GM12801 (cell line): ENCODE measurements around the gene PKMYT1.

Source experiments
- TF ChIP-seq, protein P1 (sequence below): IDR thresholded peaks from one replicate; pipeline ENCODE4 v1.5.1; 2011; ENCODE audit warnings: control low read depth; ENCODE audit not compliant: insufficient read length; ENCODE audit errors: extremely low read depth

Gene PKMYT1

GRCh38 chr16:2959206-2959605, 21.0 kb downstream of the PKMYT1 start:
- TF ChIP-seq, protein P1, sequence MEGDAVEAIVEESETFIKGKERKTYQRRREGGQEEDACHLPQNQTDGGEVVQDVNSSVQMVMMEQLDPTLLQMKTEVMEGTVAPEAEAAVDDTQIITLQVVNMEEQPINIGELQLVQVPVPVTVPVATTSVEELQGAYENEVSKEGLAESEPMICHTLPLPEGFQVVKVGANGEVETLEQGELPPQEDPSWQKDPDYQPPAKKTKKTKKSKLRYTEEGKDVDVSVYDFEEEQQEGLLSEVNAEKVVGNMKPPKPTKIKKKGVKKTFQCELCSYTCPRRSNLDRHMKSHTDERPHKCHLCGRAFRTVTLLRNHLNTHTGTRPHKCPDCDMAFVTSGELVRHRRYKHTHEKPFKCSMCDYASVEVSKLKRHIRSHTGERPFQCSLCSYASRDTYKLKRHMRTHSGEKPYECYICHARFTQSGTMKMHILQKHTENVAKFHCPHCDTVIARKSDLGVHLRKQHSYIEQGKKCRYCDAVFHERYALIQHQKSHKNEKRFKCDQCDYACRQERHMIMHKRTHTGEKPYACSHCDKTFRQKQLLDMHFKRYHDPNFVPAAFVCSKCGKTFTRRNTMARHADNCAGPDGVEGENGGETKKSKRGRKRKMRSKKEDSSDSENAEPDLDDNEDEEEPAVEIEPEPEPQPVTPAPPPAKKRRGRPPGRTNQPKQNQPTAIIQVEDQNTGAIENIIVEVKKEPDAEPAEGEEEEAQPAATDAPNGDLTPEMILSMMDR, result no peak

GRCh38 chr16:2956579-2956956, 23.7 kb downstream of the PKMYT1 start:
- TF ChIP-seq, protein P1, result no peak

DNA sequence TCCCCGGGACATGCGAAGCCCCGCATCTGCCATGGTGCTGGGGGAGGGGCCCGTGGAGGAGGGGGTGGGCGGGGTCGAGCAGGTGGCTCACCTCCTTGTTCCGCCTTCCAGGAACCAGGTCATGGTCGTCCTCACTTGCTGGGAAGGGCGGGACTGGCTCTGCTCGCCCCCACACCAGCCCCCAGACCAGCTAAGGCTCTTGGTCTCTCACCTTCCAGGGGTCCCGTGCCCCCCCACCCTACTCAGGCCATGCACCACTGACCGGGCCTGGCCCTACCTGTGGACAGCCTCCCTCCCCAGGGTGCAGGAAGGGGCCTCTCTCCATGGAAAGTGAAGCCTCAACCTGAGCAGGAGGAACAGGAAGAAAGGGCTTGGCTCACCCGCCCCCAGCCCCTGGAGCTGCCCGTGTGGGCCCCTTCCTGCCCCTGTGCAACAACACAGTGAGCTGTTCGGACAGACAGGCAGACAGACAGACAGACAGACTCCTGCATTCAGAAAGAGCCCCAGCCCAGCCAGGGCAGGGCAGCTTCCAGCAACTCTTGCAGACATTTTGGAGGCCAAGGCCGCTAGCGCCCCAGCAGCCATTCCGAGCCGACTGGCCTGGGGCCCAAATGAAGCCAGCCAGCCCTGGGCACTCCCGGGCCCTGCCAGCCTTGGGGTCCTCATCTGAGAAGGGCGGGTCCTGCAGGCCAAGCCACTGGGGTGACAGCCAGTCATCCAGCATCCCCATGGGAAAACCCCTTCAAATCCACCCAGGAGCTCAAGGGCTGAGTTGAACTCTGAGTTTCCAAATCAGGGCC, 24.3 kb downstream of the PKMYT1 start:
- TF ChIP-seq, protein P1, result no peak

- TF ChIP-seq, protein P1, result no peak
These were observed 24.8 kb downstream of the PKMYT1 start for GRCh38 chr16:2955438-2955778.

DNA sequence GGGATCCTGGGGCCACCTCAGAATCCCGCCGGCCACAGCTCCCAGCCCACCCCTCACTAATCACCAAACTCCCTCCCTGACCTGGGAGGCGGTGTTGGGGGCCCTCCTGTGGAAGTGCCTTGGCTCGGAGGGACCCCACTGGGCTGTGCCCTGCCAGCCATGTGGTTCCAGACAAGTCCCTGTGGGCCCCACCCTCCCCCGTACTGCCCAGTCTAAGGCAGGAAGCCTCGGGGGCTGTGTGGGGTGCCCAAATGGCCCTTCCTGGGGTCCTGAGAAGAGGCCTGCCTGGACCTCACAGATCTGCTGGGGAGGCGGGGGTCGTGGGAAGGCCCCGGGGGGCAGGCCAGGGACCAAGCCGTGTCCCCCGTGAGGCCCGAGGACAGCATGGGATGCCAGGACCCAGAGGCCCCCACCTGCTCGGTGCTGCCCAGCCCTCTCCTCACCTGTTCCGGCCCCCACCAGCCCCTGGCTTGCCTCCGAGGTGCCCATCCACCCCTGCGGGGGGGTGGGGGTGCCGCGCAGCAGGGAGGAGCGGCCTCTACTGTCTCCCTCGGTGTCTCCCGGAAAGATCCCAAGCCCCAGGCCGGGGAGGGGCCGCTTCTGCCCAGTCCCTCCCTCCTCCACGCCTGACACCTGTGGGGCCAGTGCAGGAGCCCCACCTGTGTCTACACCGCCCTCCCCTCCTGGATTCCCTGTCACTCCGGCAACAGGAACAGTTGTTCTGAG, 25.4 kb downstream of the PKMYT1 start:
- TF ChIP-seq, protein P1, result no peak

DNA sequence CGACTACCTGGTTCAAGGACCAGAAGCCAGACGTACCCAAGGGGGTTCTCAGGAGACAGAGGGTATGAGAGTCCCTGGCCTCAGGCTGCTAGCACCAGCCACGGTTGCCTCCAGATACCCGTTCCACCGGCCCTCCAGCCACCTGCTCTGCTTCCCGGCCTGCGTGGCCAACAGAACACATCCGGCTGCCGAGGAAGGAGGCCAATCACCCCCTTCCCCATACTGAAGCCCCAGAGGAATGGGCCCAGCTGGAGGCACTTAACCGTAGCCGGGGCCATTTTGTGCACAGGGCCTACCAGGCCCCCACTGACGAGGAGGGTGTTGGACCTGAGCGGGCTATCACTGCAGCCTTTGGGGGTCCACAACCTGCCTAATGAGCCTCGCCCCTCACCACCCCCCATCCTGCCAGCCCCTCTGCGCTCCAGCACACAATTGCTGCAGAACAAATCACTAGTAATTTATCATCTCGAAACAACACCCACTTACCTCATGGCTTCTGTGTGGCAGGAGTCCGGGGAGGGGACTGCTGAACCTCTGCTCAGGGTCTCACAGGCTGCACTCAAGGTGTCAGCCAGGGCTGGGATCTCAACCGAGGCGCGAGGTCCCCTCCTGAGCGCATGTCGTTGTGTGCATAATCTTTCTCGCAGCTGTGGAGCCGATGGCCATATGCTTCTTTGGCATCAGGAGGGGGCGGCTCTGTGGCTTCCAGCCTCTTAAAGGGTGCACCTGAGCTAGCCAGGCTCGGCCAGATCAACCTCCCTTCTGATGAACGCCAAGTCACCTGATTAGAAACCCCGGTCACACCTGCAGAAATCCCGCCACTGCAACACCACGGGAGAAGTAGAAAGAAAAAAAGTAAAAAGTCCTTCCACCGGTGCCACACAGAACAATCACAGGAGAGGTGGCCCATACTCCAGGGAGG, 26.3 kb downstream of the PKMYT1 start:
- TF ChIP-seq, protein P1, result no peak

DNA sequence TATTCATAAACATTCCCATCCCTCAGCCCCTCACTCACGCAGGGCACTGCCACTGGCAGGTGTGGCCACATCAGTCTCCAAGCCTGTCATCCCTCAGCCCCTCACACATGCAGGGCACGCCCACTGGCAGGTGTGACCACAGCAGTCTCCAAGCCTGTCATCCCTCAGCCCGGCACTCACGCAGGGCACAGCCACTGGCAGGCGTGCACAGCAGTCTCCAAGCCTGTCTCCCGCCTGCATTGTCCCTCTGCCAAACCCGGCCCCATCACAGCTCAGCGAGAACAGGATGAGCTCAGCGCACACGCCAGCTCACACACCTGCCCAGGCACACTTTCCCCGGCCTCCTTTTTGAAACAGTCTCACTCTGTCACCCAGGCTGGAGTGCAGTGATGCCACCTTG, 27.6 kb downstream of the PKMYT1 start:
- TF ChIP-seq, protein P1, result no peak
